ENCODE results near the gene CDH10.

The CDH10 gene

DNA sequence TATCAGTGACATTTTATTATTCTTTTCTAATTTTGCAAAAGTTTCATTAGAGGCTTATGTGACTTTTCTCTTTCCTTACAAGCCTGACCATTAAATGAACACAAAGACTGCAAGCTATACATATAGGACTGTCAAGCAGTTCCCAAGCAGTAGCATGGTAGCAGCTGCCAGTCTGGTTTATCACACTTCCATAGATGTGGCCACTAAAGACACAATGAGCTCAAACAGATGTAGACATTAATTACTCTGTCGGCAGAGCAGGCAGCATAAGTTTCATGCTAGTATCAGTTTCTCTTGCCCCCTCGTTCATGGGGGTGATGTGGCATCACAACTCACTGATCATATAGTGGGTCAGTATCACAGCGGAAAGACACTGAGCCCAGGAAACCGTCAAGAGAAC lies 89.5 kb downstream of the CDH10 start:
- Histone ChIP-seq H3K27me3 (replicated peaks; ENCODE audit: insufficient read depth, low read length) (no peaks in the 10 kb centered on the region), H3K27ac (ENCODE audit: low read length) (no peak overlapping the region), H3K36me3 (replicated peaks; ENCODE audit: insufficient read depth, low read length) (no peaks in the 10 kb centered on the region), H4K20me1 (ENCODE audit: insufficient read depth, low read length) (no peaks in the 10 kb centered on the region), H3K9me3 (replicated peaks; ENCODE audit: insufficient read depth, low read length) (no peaks in the 10 kb centered on the region), H2AFZ (ENCODE audit: low read length) (no peak overlapping the region), H3K9me2 (replicated peaks; ENCODE audit: insufficient read depth, low read length) (no peaks in the 10 kb centered on the region), H3K9ac (ENCODE audit: low read length) (no peak overlapping the region), H3K4me2 (ENCODE audit: low read depth, low read length) (no peak overlapping the region), H3K4me3 (ENCODE audit: low read length) (no peak overlapping the region), H3F3A (ENCODE audit: insufficient read depth, low read length) (no peaks in the 10 kb centered on the region), H3K4me1 (ENCODE audit: low read length) (no peaks in the 10 kb centered on the region), H3K79me2 (ENCODE audit: low read length) (no peaks in the 10 kb centered on the region)
- DNase-seq = no peak
- TF ChIP-seq, protein P1, sequence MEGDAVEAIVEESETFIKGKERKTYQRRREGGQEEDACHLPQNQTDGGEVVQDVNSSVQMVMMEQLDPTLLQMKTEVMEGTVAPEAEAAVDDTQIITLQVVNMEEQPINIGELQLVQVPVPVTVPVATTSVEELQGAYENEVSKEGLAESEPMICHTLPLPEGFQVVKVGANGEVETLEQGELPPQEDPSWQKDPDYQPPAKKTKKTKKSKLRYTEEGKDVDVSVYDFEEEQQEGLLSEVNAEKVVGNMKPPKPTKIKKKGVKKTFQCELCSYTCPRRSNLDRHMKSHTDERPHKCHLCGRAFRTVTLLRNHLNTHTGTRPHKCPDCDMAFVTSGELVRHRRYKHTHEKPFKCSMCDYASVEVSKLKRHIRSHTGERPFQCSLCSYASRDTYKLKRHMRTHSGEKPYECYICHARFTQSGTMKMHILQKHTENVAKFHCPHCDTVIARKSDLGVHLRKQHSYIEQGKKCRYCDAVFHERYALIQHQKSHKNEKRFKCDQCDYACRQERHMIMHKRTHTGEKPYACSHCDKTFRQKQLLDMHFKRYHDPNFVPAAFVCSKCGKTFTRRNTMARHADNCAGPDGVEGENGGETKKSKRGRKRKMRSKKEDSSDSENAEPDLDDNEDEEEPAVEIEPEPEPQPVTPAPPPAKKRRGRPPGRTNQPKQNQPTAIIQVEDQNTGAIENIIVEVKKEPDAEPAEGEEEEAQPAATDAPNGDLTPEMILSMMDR (IDR thresholded peaks at IDR 0.05; ENCODE audit: low read length) = no peak
- no peak for TF ChIP-seq EZH2 (optimal IDR thresholded peaks at IDR 0.05; ENCODE audit: low read depth, low read length)
- no peak for TF ChIP-seq EZH2phosphoT487 (IDR thresholded peaks at IDR 0.05; ENCODE audit: low read length)

DNA sequence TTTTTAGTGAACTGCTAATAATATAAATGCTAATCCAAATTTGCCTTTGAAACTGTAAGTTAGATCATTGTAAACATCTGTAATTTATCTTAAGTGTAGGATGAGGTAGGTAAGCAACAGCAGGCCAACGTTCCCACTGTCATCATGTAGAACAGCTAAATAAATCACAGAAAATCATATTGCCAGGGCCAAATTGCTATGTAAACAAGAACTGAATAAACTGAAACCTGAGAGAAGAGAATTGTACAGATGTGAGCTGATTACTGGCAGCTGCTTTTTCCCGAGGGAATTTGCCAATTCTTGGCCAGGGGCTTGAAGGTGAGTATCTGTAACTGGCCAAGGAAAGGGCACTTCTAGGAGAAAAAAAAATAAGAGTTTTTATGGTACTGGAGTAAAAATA lies 97.6 kb downstream of the CDH10 start:
- Histone ChIP-seq H3K9me2 (replicated peaks; ENCODE audit: insufficient read depth, low read length) (no peaks in the 10 kb centered on the region), H2AFZ (ENCODE audit: low read length) (no peak overlapping the region), H3K4me1 (ENCODE audit: low read length) (no peaks in the 10 kb centered on the region), H3K4me3 (ENCODE audit: low read length) (no peak overlapping the region), H3K27me3 (replicated peaks; ENCODE audit: insufficient read depth, low read length) (no peaks in the 10 kb centered on the region), H3K4me2 (ENCODE audit: low read depth, low read length) (no peak overlapping the region), H3K79me2 (ENCODE audit: low read length) (no peaks in the 10 kb centered on the region), H3F3A (ENCODE audit: insufficient read depth, low read length) (no peaks in the 10 kb centered on the region), H3K27ac (ENCODE audit: low read length) (no peak overlapping the region), H4K20me1 (ENCODE audit: insufficient read depth, low read length) (no peaks in the 10 kb centered on the region), H3K9ac (ENCODE audit: low read length) (no peak overlapping the region), H3K9me3 (replicated peaks; ENCODE audit: insufficient read depth, low read length) (no peaks in the 10 kb centered on the region), H3K36me3 (replicated peaks; ENCODE audit: insufficient read depth, low read length) (no peaks in the 10 kb centered on the region)
- TF ChIP-seq EZH2phosphoT487 (IDR thresholded peaks at IDR 0.05; ENCODE audit: low read length) = no peak
- no peak for DNase-seq

DNA sequence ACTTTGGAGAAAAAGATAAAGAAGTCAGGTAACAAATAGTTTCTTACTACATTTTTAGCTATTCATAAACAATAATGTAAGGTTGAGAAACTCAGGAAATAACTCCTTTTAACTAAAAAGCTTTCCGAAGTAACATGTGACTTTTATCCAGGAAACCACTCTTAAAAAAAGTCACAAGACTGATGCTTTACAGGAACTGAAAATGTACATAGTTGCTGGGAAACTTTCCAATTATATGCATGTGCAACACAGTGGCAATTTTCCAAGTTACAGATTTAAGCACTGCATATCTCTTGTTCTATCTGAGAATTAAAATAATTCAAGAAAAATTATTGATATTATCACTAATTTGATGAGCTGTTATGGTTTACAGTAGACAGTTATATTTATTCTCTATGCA lies 105.2 kb downstream of the CDH10 start:
- no peak overlapping the region for H3K4me2 ChIP-seq (ENCODE audit: low read depth, low read length)
- no peak overlapping the region for H3K27ac ChIP-seq (ENCODE audit: low read length)
- no peaks in the 10 kb centered on the region for H3K27me3 ChIP-seq (replicated peaks; ENCODE audit: insufficient read depth, low read length)

DNA sequence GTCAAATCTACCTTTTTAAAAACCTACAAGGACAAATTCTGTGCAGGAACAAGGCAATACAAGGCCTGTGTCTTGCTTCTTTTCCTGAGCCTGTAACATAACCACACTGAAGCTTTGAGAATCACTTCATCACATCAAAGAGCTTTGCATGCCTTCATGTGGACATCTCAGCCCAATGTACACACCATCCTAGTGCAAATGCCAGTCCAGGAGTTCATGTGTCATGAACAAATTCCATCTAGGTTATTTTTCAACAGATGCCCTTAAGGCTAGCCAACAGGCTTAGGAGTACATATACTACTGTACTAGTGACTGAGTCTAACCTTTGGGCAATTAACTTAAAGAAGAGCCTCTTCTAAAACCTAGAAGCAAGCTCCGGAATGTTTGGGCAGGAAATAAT lies 106.4 kb downstream of the CDH10 start:
- Histone ChIP-seq H4K20me1 (ENCODE audit: insufficient read depth, low read length) (no peaks in the 10 kb centered on the region), H3K27ac (ENCODE audit: low read length) (no peak overlapping the region)

More for the DNA sequence above, 105.2 kb downstream of the CDH10 start:
- H4K20me1 ChIP-seq (ENCODE audit: insufficient read depth, low read length) = no peaks in the 10 kb centered on the region
- no peaks in the 10 kb centered on the region for H3K4me1 ChIP-seq (ENCODE audit: low read length)
- no peaks in the 10 kb centered on the region for H3F3A ChIP-seq (ENCODE audit: insufficient read depth, low read length)
- H3K9me2 ChIP-seq (replicated peaks; ENCODE audit: insufficient read depth, low read length) = no peaks in the 10 kb centered on the region
- no peak overlapping the region for H2AFZ ChIP-seq (ENCODE audit: low read length)
- DNase-seq = no peak
- no peak overlapping the region for H3K9ac ChIP-seq (ENCODE audit: low read length)
- H3K79me2 ChIP-seq (ENCODE audit: low read length) = no peaks in the 10 kb centered on the region
- no peak overlapping the region for H3K4me3 ChIP-seq (ENCODE audit: low read length)
- H3K36me3 ChIP-seq (replicated peaks; ENCODE audit: insufficient read depth, low read length) = no peaks in the 10 kb centered on the region
- H3K9me3 ChIP-seq (replicated peaks; ENCODE audit: insufficient read depth, low read length) = no peaks in the 10 kb centered on the region
- TF ChIP-seq, protein P1 (IDR thresholded peaks at IDR 0.05; ENCODE audit: low read length) = no peak
- TF ChIP-seq EZH2phosphoT487 (IDR thresholded peaks at IDR 0.05; ENCODE audit: low read length) (no peak), EZH2 (optimal IDR thresholded peaks at IDR 0.05; ENCODE audit: low read depth, low read length) (no peak)

More for the DNA sequence above, 106.4 kb downstream of the CDH10 start:
- H3K9me2 ChIP-seq (replicated peaks; ENCODE audit: insufficient read depth, low read length) = no peaks in the 10 kb centered on the region
- TF ChIP-seq, protein P1 (IDR thresholded peaks at IDR 0.05; ENCODE audit: low read length) = no peak
- no peak for TF ChIP-seq EZH2phosphoT487 (IDR thresholded peaks at IDR 0.05; ENCODE audit: low read length)
- no peak for TF ChIP-seq EZH2 (optimal IDR thresholded peaks at IDR 0.05; ENCODE audit: low read depth, low read length)
- H3K4me2 ChIP-seq (ENCODE audit: low read depth, low read length) = no peak overlapping the region
- H3K9ac ChIP-seq (ENCODE audit: low read length) = no peak overlapping the region
- no peak for DNase-seq
- H3K4me3 ChIP-seq (ENCODE audit: low read length) = no peak overlapping the region
- H3K27me3 ChIP-seq (replicated peaks; ENCODE audit: insufficient read depth, low read length) = no peaks in the 10 kb centered on the region
- no peaks in the 10 kb centered on the region for H3K79me2 ChIP-seq (ENCODE audit: low read length)
- H2AFZ ChIP-seq (ENCODE audit: low read length) = no peak overlapping the region
- H3K36me3 ChIP-seq (replicated peaks; ENCODE audit: insufficient read depth, low read length) = no peaks in the 10 kb centered on the region
- no peaks in the 10 kb centered on the region for H3F3A ChIP-seq (ENCODE audit: insufficient read depth, low read length)
- no peaks in the 10 kb centered on the region for H3K4me1 ChIP-seq (ENCODE audit: low read length)
- no peaks in the 10 kb centered on the region for H3K9me3 ChIP-seq (replicated peaks; ENCODE audit: insufficient read depth, low read length)

Measured in MM.1S (cell line).